Sigmoid colon (tissue), 7 donors: ENCODE data around the gene DTD2. TPM values are rescaled to one million over a fixed set of nuclear protein-coding genes. Genes with fewer than 3 reads are reported as not detected.

Experiments used
- DNase-seq: peaks from one replicate; pipeline ENCODE4 v3.0.0-alpha.2; 2019
- H3K27ac ChIP-seq, 4 donors: fragments of 200-600 bp; sonication (generic); one replicate each; pipeline ENCODE4 v1.5.1; 2016 to 2019; ENCODE audit warnings: mild to moderate bottlenecking in 1 of 4
- H3K27me3 ChIP-seq, 3 donors: fragments of 200-600 bp; sonication (generic); one replicate each; pipeline ENCODE4 v1.5.1; 2019; ENCODE audit warnings: mild to moderate bottlenecking in 1 of 3
- H3K36me3 ChIP-seq, 4 donors: fragments of 200-600 bp; sonication (generic); one replicate each; pipeline ENCODE4 v1.5.1; 2016 to 2019
- H3K4me1 ChIP-seq, 4 donors: fragments of 200-600 bp; sonication (generic); one replicate each; pipeline ENCODE4 v1.5.1; 2017 to 2019
- H3K4me3 ChIP-seq, 4 donors: fragments of 200-600 bp; sonication (generic); one replicate each; pipeline ENCODE4 v1.5.1; 2017 to 2019; ENCODE audit warnings: mild to moderate bottlenecking in 2 of 4, moderate library complexity in 1 of 4
- H3K9me3 ChIP-seq, 4 donors: fragments of 200-600 bp in 3 of 4; sonication (generic) in 3 of 4; one replicate each; pipeline versions ENCODE4 v1.5.1 to v1.6.1; 2013 to 2019
- CTCF ChIP-seq, 4 experiments: fragments of 450-650 bp in 3 of 4; fragments of 200-600 bp in 1 of 4; IDR thresholded peaks; one replicate each; pipeline ENCODE4 v1.5.1; 2016 to 2019; ENCODE audit warnings: antibody characterized with exemption in 4 of 4, mild to moderate bottlenecking in 3 of 4, moderate library complexity in 2 of 4
- EP300 ChIP-seq, 4 donors: sonication (generic); formaldehyde crosslinking; IDR thresholded peaks; one replicate each; pipeline ENCODE4 v1.6.1; 2017; ENCODE audit warnings: antibody characterized with exemption in 4 of 4
- POLR2A ChIP-seq, 2 donors: fragments of 450-650 bp; IDR thresholded peaks; one replicate each; pipeline ENCODE4 v1.6.1; 2016; ENCODE audit warnings: antibody characterized with exemption in 2 of 2, mild to moderate bottlenecking in 2 of 2, moderate library complexity in 2 of 2
- POLR2AphosphoS5 ChIP-seq, 4 donors: sonication (generic); formaldehyde crosslinking; IDR thresholded peaks; one replicate each; pipeline ENCODE4 v1.6.1; 2017; ENCODE audit warnings: antibody characterized with exemption in 4 of 4
- WGBS, 2 donors: extraction: QIAGEN DNeasy Blood & Tissue Kit; methylation state at CpG; one replicate each; pipeline ENCODE4 v1.1.7; 2013; 5-methylcytosine and 5-hydroxymethylcytosine counted together
- intact Hi-C: fragments of 100-400 bp; cut with DNase I; formaldehyde crosslinking; loops from one replicate; pipeline ENCODE4 v1.15.1; 2023
- polyA plus RNA-seq, 3 donors: library from polyadenylated mRNA; stranded (reverse); fragments of 200-250 nt; gene quantifications; one replicate each; pipeline ENCODE4 v1.2.3, GENCODE V29; 2013
- total RNA-seq, 4 donors: library from RNA; depleted of rRNA; stranded (reverse); fragments of >200 nt; gene quantifications; one replicate each; pipeline ENCODE4 v1.1.0, GENCODE V29; 2016
- donor health status: healthy with polysubstance abuse.
- donor health status: Bipolar disorder and iron deficiency.
- donor health status: healthy.

DTD2 gene
- total and polyA plus RNA-seq, 7 donors = 10.8 to 31.6 (median 26.0) TPM

- Histone ChIP-seq H3K9me3 (no peaks in the 10 kb centered on the region), H3K4me1 (peaks cover 0 to 14% (median 7%) of the 10 kb centered on the region in 4 donors), H3K4me3 (no peak overlapping the region), H3K36me3 (peaks cover 0 to 17% (median 2%) of the 10 kb centered on the region in 4 donors), H3K27ac (no peak overlapping the region), H3K27me3 (no peaks in the 10 kb centered on the region)
- TF ChIP-seq EP300 (IDR thresholded peaks at IDR 0.05) = no peak
- WGBS, 2 donors = 39 to 75% methylated on average over 4 of the region's 4 CpGs
- intact Hi-C loops = no loop called here
- no peak for DNase-seq
These were observed 51.6 kb downstream of the DTD2 start for GRCh38 chr14:31405599-31406232.

GRCh38 chr14:31405106-31405505, 52.2 kb downstream of the DTD2 start:
- no peak for TF ChIP-seq EP300 (IDR thresholded peaks at IDR 0.05)
- no peak for TF ChIP-seq CTCF (IDR thresholded peaks at IDR 0.05)
- TF ChIP-seq POLR2AphosphoS5 (IDR thresholded peaks at IDR 0.05) = no peak
- no peak for TF ChIP-seq POLR2A (IDR thresholded peaks at IDR 0.05)
- H3K27me3 ChIP-seq = no peaks in the 10 kb centered on the region
- no peaks in the 10 kb centered on the region for H3K9me3 ChIP-seq
- H3K4me1 ChIP-seq = peaks cover 0 to 8% (median 2%) of the 10 kb centered on the region in 4 donors
- DNase-seq = no peak
- H3K36me3 ChIP-seq = peaks cover 0 to 23% (median 3%) of the 10 kb centered on the region in 4 donors
- H3K27ac ChIP-seq = no peak overlapping the region
- intact Hi-C loops = no loop called here
- WGBS, 2 donors = 97 to 99% methylated on average over 8 of the region's 8 CpGs
- H3K4me3 ChIP-seq = no peak overlapping the region

- DNase-seq = no peak
- no peak overlapping the region for H3K27ac ChIP-seq
- no peak overlapping the region for H3K4me3 ChIP-seq
- H3K36me3 ChIP-seq = peaks cover 0 to 37% (median 5%) of the 10 kb centered on the region in 4 donors
- H3K4me1 ChIP-seq = peaks cover 0 to 8% (median 2%) of the 10 kb centered on the region in 4 donors
- no peaks in the 10 kb centered on the region for H3K9me3 ChIP-seq
- intact Hi-C loops = no loop called here
- 95 to 97% methylated on average over 3 of the region's 3 CpGs for WGBS, 2 donors
- no peaks in the 10 kb centered on the region for H3K27me3 ChIP-seq
- TF ChIP-seq EP300 (IDR thresholded peaks at IDR 0.05) = no peak
- no peak for TF ChIP-seq POLR2AphosphoS5 (IDR thresholded peaks at IDR 0.05)
- TF ChIP-seq CTCF (IDR thresholded peaks at IDR 0.05) = no peak
- TF ChIP-seq POLR2A (IDR thresholded peaks at IDR 0.05) = no peak
These were observed 53.6 kb downstream of the DTD2 start for GRCh38 chr14:31403707-31404106.

- no peak for DNase-seq
- TF ChIP-seq POLR2AphosphoS5 (IDR thresholded peaks at IDR 0.05) (no peak), EP300 (IDR thresholded peaks at IDR 0.05) (no peak), CTCF (IDR thresholded peaks at IDR 0.05) (no peak), POLR2A (IDR thresholded peaks at IDR 0.05) (no peak)
- H3K4me1 ChIP-seq = peaks cover 0 to 8% (median 2%) of the 10 kb centered on the region in 4 donors
- H3K36me3 ChIP-seq = peaks cover 0 to 45% (median 8%) of the 10 kb centered on the region in 4 donors
- no peaks in the 10 kb centered on the region for H3K9me3 ChIP-seq
- no peaks in the 10 kb centered on the region for H3K27me3 ChIP-seq
- intact Hi-C loops = no loop called here
- no peak overlapping the region for H3K4me3 ChIP-seq
- 11 to 71% methylated on average over 2 of the region's 2 CpGs for WGBS, 2 donors
- H3K27ac ChIP-seq = no peak overlapping the region
These were observed 54.4 kb downstream of the DTD2 start for GRCh38 chr14:31402764-31403439.

GRCh38 chr14:31401369-31401932, 55.9 kb downstream of the DTD2 start:
- TF ChIP-seq POLR2A (IDR thresholded peaks at IDR 0.05) (no peak), CTCF (IDR thresholded peaks at IDR 0.05) (no peak), POLR2AphosphoS5 (IDR thresholded peaks at IDR 0.05) (no peak), EP300 (IDR thresholded peaks at IDR 0.05) (no peak)
- Histone ChIP-seq H3K4me1 (peaks cover 0 to 8% (median 2%) of the 10 kb centered on the region in 4 donors), H3K27me3 (no peaks in the 10 kb centered on the region), H3K9me3 (no peaks in the 10 kb centered on the region), H3K4me3 (no peak overlapping the region), H3K36me3 (peaks cover 0 to 53% (median 8%) of the 10 kb centered on the region in 4 donors), H3K27ac (no peak overlapping the region)
- no peak for DNase-seq
- intact Hi-C loops = no loop called here
- WGBS, 2 donors = 57 to 86% methylated on average over 3 of the region's 3 CpGs
